Raji (cell line): ENCODE measurements around the gene DNAJB6.

Source experiments
- POLR2A ChIP-seq: IDR thresholded peaks from 2 replicates; pipeline ENCODE4 v1.6.1; 2011; ENCODE audit warnings: low read depth, low read length, control low read depth; ENCODE audit not compliant: insufficient read depth

Gene DNAJB6

GRCh38 chr7:157396316-157397035 lies 59.7 kb downstream of the DNAJB6 start:
- TF ChIP-seq POLR2A, result no peak

DNA sequence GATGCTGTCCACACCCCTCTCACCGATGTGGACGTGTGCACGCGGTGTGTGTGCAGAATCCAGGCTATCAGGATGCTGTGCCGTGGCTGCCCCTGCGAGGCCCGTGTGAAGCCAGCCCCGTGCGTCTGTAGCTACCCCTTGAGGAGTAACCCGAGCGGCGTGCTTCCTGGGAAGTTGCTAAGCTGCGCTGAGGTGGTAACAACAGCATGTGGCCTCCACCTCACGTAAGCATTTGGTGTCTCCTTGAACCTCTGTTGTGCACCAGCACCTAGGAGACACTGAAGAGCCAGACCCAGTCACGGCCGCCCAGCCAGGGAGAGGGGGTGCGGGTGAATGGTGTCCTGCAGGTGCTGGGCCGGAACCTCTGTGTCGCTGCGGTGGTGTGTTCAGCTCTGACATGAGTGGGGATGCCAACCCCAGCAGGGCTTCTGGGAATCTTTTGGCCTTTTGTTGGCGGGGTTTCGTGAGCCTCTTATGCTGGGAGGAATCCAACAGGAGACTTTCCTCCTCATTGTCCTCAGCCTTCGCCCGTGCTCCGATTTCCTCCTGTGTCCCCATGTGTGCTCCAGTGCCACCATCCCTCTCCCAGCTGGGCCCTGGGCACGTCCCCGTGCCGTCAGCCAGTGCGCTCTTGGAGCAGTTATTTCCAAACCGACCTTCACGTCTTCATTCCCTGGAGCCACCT lies 60.4 kb downstream of the DNAJB6 start:
- TF ChIP-seq POLR2A, result no peak

GRCh38 chr7:157397731-157398691 lies 61.2 kb downstream of the DNAJB6 start:
- TF ChIP-seq POLR2A, result no peak

- no peak for TF ChIP-seq POLR2A
These were observed 62.4 kb downstream of the DNAJB6 start for GRCh38 chr7:157399086-157399687.

- TF ChIP-seq POLR2A, result no peak
These were observed 63.5 kb downstream of the DNAJB6 start for GRCh38 chr7:157400171-157400860.

DNA sequence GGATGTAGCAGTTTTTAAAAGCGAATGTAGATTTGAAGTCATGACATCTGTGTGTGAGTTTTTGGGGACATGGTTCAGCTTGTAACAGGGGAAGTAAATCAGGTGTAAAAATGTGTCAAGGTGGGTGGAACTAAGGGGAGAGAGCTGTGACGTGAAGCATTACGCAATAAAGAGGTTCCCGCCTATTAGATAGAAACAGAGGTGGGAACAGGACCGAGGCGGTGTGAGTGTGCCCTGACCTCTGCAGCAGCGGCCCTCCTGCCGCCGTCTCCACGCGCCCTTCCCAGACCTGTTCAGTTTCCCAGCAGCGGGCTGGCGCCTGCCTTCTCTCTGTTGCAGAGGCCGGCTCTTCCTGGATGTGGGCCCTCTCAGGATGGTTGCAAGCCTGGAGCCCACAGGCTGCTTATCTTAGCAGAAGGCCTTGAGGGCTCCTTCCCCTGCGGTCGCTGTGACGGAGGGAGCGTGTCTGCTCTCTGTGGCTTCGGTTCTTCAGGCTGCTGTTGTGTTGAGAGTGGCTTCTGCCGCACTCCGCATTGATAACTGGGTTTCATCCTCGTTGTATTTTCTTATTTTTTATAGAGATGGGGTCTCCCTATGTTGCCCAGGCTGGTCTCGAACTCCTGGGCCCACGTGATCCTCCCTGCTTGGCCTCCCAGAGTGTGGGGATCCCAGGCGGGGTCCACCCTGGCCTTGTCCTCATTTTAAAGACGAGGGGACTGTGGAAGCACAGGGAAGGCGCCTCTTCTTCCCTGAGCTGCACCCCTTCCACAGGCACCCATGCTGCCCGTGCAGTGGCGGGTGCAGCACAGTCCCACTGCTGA lies 65.0 kb downstream of the DNAJB6 start:
- TF ChIP-seq POLR2A, result no peak

DNA sequence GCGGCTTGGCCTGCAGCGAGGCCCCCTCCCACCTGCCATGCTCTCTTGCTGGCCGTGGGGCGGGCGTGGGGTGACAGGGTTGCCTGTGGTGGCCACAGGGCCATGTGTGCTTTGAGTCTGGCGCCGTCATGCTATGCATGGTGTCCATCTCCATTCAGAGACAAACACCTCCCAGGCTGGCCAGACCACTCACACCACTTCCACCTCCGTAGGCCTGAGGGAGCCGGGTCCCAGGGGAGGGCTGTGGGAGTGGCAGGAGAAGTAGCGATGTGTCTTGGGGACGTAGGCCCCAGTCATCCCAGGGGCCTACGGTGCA lies 65.5 kb downstream of the DNAJB6 start:
- TF ChIP-seq POLR2A, result no peak

DNA sequence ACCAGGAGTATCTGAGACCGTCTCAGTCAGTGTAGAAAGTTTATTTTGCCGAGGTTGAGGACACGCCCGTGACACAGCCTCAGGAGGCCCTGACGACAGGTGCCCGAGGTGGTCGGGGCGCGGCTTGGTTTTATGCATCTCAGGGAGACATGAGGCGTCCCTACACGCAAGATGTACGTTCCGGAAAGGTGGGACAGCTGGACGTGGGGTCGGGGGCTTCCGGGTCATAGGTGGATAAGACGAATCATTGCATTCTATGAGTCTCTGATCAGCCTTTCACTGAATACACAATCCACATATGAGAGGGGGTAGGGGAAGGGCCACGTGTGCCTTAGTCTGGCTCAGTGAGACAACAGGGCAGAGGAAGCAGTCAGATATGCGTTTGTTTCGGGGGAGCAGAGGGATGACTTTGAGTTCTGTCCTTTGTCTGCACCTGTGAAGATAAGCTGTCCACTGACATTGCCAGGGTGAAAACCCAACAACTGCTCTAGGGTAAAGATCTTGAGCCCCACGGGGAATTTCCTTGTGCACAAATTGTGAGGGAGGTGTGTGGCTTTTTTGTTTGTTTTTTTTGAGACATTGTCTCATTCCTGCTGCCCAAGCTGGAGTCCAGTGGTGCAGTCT lies 66.2 kb downstream of the DNAJB6 start:
- TF ChIP-seq POLR2A, result no peak

GRCh38 chr7:157403646-157404401 lies 67.0 kb downstream of the DNAJB6 start:
- no peak for TF ChIP-seq POLR2A

- no peak for TF ChIP-seq POLR2A
These were observed 68.2 kb downstream of the DNAJB6 start for GRCh38 chr7:157404845-157405481.

GRCh38 chr7:157405501-157405900 lies 68.7 kb downstream of the DNAJB6 start:
- no peak for TF ChIP-seq POLR2A
